ENCODE measurements around the gene NDUFA8.

- no peak for TF ChIP-seq CTCF (IDR thresholded peaks at IDR 0.05)
- TF ChIP-seq POLR2A (IDR thresholded peaks at IDR 0.05) = no peak
- TF ChIP-seq POLR2AphosphoS5 (IDR thresholded peaks at IDR 0.05) = no peak
- TF ChIP-seq EP300 (IDR thresholded peaks at IDR 0.05) = no peak
Observed at GRCh38 chr9:122130837-122131236, 28.7 kb downstream of the NDUFA8 start.
